ENCODE measurements around the gene COX19.

Gene COX19

DNA sequence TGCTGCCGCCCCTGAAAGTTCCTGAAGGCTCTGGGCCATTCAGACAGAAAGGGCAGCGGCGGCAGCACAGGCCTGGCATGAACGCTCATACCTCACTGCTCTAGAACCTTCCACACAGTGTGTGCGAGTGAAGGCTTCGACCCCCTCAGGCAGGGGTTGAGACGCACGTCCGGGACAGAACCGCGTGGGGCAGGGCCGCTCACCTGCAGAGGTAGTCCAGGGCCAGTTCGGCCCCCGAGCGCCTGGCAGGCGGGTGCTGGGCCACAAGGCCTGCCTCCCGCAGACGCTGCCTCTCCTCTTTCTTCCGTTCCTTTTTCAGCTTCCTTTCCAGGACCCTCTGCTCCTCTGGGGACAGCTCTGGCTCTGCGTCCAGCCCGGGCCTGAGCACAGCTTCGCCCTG, 34.4 kb upstream of the COX19 start:
- H3K9ac ChIP-seq (ENCODE audit: low read depth, low read length) = no peak overlapping the region
- H3K36me3 ChIP-seq (ENCODE audit: insufficient read depth, low read length) = no peaks in the 10 kb centered on the region
- peaks cover 23% of the 10 kb centered on the region for H4K20me1 ChIP-seq (ENCODE audit: insufficient read depth, low read length)
- TF ChIP-seq, protein P1, sequence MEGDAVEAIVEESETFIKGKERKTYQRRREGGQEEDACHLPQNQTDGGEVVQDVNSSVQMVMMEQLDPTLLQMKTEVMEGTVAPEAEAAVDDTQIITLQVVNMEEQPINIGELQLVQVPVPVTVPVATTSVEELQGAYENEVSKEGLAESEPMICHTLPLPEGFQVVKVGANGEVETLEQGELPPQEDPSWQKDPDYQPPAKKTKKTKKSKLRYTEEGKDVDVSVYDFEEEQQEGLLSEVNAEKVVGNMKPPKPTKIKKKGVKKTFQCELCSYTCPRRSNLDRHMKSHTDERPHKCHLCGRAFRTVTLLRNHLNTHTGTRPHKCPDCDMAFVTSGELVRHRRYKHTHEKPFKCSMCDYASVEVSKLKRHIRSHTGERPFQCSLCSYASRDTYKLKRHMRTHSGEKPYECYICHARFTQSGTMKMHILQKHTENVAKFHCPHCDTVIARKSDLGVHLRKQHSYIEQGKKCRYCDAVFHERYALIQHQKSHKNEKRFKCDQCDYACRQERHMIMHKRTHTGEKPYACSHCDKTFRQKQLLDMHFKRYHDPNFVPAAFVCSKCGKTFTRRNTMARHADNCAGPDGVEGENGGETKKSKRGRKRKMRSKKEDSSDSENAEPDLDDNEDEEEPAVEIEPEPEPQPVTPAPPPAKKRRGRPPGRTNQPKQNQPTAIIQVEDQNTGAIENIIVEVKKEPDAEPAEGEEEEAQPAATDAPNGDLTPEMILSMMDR (IDR thresholded peaks at IDR 0.05; ENCODE audit: borderline replicate concordance, extremely low read depth, low read length, poor library complexity, severe bottlenecking) = no peak
- TF ChIP-seq EZH2 (IDR thresholded peaks at IDR 0.05; ENCODE audit: borderline replicate concordance, low read depth, low read length, severe bottlenecking) = no peak
- H3K27me3 ChIP-seq (ENCODE audit: insufficient read depth, low read length, poor library complexity) = no peaks in the 10 kb centered on the region
- no peak for ATAC-seq (ENCODE audit: insufficient read depth, low read depth)
- H3K4me3 ChIP-seq (ENCODE audit: low read depth in 1 of 2, low read length in 2 of 2) = no peak overlapping the region
- no peaks in the 10 kb centered on the region for H3K9me3 ChIP-seq (ENCODE audit: insufficient read depth, low read length, severe bottlenecking)
- no peak overlapping the region for H3K27ac ChIP-seq (ENCODE audit: low read length)
- H3K4me1 ChIP-seq (ENCODE audit: insufficient read depth, low read length) = no peaks in the 10 kb centered on the region
- H3K4me2 ChIP-seq (ENCODE audit: insufficient read depth, low read length) = no peak overlapping the region
- no peak overlapping the region for H2AFZ ChIP-seq (ENCODE audit: low read depth, low read length)
- no peaks in the 10 kb centered on the region for H3K79me2 ChIP-seq (ENCODE audit: insufficient read depth, low read length)
- DNase-seq = no peak

DNA sequence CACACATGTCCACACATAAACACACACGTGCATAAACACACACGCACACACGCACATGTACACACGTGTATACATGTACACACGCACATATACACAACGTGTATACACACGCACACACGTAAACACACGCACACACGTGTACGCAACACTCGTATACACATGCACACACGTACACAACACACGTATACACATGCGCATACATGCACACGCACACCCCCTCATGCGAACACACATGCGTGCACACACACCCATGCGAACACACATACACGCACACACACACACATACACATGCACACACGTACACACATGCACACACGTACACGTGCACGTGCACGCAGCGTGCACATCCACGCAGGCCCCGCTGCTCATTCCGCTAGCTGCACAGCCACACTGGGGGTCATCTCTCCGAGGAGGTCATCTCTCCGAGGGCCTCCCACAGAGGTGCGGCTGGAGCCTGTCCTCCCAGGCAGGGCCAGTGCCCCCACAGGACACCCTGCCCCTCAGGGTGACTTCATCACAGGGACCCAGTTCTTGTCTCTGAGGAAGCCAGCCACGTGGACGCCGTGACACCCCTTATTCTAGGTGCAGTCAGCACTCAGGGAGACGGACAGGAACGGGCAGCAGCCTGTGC, 33.5 kb upstream of the COX19 start:
- H3K4me2 ChIP-seq (ENCODE audit: insufficient read depth, low read length) = no peak overlapping the region

DNA sequence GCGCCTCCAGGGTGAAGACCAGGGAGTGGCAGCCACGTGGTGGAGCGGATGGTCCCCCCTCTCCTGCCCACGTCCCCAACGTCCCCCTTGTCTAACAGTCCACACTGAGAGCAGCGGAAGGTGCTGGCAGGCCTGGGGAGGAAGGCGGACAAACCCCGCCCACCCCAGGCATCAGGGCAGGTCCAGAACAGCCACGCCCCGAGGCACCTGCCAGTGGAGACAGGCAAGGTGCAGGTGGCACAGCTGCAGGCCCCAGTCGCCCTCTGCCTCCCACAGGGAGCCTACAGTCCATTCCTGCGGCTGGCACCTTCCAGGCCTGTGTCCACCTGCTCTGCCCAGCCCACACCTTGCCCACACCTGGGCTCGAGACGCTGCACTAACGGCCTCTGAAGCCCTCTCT, 32.6 kb upstream of the COX19 start:
- Histone ChIP-seq H2AFZ (ENCODE audit: low read depth, low read length) (no peak overlapping the region), H3K36me3 (ENCODE audit: insufficient read depth, low read length) (no peaks in the 10 kb centered on the region), H3K27ac (ENCODE audit: low read length) (no peak overlapping the region), H3K9me3 (ENCODE audit: insufficient read depth, low read length, severe bottlenecking) (no peaks in the 10 kb centered on the region), H3K79me2 (ENCODE audit: insufficient read depth, low read length) (no peaks in the 10 kb centered on the region), H3K27me3 (ENCODE audit: insufficient read depth, low read length, poor library complexity) (no peaks in the 10 kb centered on the region), H4K20me1 (ENCODE audit: insufficient read depth, low read length) (peaks cover 18% of the 10 kb centered on the region), H3K4me2 (ENCODE audit: insufficient read depth, low read length) (no peak overlapping the region), H3K4me1 (ENCODE audit: insufficient read depth, low read length) (no peaks in the 10 kb centered on the region), H3K9ac (ENCODE audit: low read depth, low read length) (no peak overlapping the region), H3K4me3 (ENCODE audit: low read depth in 1 of 2, low read length in 2 of 2) (no peak overlapping the region)
- no peak for DNase-seq
- no peak for ATAC-seq (ENCODE audit: insufficient read depth, low read depth)
- TF ChIP-seq, protein P1 (IDR thresholded peaks at IDR 0.05; ENCODE audit: borderline replicate concordance, extremely low read depth, low read length, poor library complexity, severe bottlenecking) = no peak
- TF ChIP-seq EZH2 (IDR thresholded peaks at IDR 0.05; ENCODE audit: borderline replicate concordance, low read depth, low read length, severe bottlenecking) = no peak

More for the DNA sequence above, 33.5 kb upstream of the COX19 start:
- no peaks in the 10 kb centered on the region for H3K27me3 ChIP-seq (ENCODE audit: insufficient read depth, low read length, poor library complexity)
- ATAC-seq (ENCODE audit: insufficient read depth, low read depth) = no peak; the same call in 2 of the 3 replicates
- H4K20me1 ChIP-seq (ENCODE audit: insufficient read depth, low read length) = peaks cover 20% of the 10 kb centered on the region
- DNase-seq = no peak
- no peak overlapping the region for H3K27ac ChIP-seq (ENCODE audit: low read length)
- no peak overlapping the region for H3K4me3 ChIP-seq (ENCODE audit: low read depth in 1 of 2, low read length in 2 of 2)
- no peak overlapping the region for H3K9ac ChIP-seq (ENCODE audit: low read depth, low read length)
- TF ChIP-seq, protein P1 (IDR thresholded peaks at IDR 0.05; ENCODE audit: borderline replicate concordance, extremely low read depth, low read length, poor library complexity, severe bottlenecking) = no peak
- TF ChIP-seq EZH2 (IDR thresholded peaks at IDR 0.05; ENCODE audit: borderline replicate concordance, low read depth, low read length, severe bottlenecking) = no peak
- H3K36me3 ChIP-seq (ENCODE audit: insufficient read depth, low read length) = no peaks in the 10 kb centered on the region
- H3K4me1 ChIP-seq (ENCODE audit: insufficient read depth, low read length) = no peaks in the 10 kb centered on the region
- no peaks in the 10 kb centered on the region for H3K9me3 ChIP-seq (ENCODE audit: insufficient read depth, low read length, severe bottlenecking)
- H3K79me2 ChIP-seq (ENCODE audit: insufficient read depth, low read length) = no peaks in the 10 kb centered on the region
- no peak overlapping the region for H2AFZ ChIP-seq (ENCODE audit: low read depth, low read length)
